GM12878 (cell line): Measurements from ENCODE around the gene PRDM4. TPM values are rescaled to one million over a fixed set of nuclear protein-coding genes. Genes with fewer than 3 reads are reported as not detected.

ENCODE experiments used
- ATAC-seq: fragments of 200-7000 bp; cut with Tn5 transposase; 3 replicates; pipeline ENCODE4 v1.9.1; 2020; ENCODE audit warnings: mild to moderate bottlenecking, moderate library complexity
- BruUV-seq: library from RNA; stranded (reverse); fragments of 400-500 nt; replicated peaks from 2 replicates; lab custom pipeline; 2021; lab: Mats Ljungman, UMichigan
- CTCF ChIA-PET: fragments of 300-600 bp; sonication (Branson Sonifier 250); formaldehyde crosslinking; extraction: SDS; loops from one replicate; lab custom pipeline; 2021; ENCODE audit warnings: inconsistent platforms; lab: Yijun Ruan, JAX
- POLR2A ChIA-PET: fragments of 350-600 bp; formaldehyde crosslinking; extraction: SDS; loops from one replicate; lab custom pipeline; 2021; ENCODE audit warnings: inconsistent platforms; lab: Charles Lee
- RAD21 ChIA-PET: fragments of 300-600 bp; sonication (Branson Sonifier 250); formaldehyde crosslinking; loops from one replicate; lab custom pipeline; 2023; ENCODE audit warnings: antibody characterized with exemption; ENCODE audit not compliant: unreplicated experiment; lab: Charles Lee
- SMC1A ChIA-PET: fragments of 300-600 bp; sonication (Branson Sonifier 250); formaldehyde crosslinking; loops from one replicate; lab custom pipeline; 2023; ENCODE audit not compliant: unreplicated experiment, uncharacterized antibody; lab: Charles Lee
- DNase-seq: peaks from one replicate; pipeline ENCODE4 v3.0.0-alpha.2; 2011; ENCODE audit warnings: low read depth, low spot score
- FAIRE-seq: peaks from 3 replicates; lab custom pipeline; 2011; peaks lifted over from hg19 to GRCh38; lab: Jason Lieb, UNC
- H2AFZ ChIP-seq: 2 replicates; pipeline ENCODE4 v1.6.0; 2011; ENCODE audit warnings: low read depth, low read length, control low read depth; ENCODE audit not compliant: control insufficient read depth
- H3K27ac ChIP-seq: 2 replicates; pipeline ENCODE4 v1.5.1; 2011; ENCODE audit warnings: control low read depth; ENCODE audit not compliant: control insufficient read depth, insufficient read depth
- H3K27me3 ChIP-seq, 2 experiments: replicated peaks in 1 of 2; 2 replicates each; pipeline versions ENCODE4 v1.6.0 to v1.6.1; 2011; ENCODE audit warnings: low read length in 1 of 2; ENCODE audit not compliant: control insufficient read depth in 2 of 2, insufficient read depth in 2 of 2
- H3K36me3 ChIP-seq, 2 experiments: 2 replicates each; pipeline ENCODE4 v1.5.1; 2011; ENCODE audit warnings: low read length in 1 of 2; ENCODE audit not compliant: control insufficient read depth in 2 of 2, insufficient read depth in 2 of 2
- H3K4me1 ChIP-seq: 2 replicates; pipeline ENCODE4 v1.6.1; 2011; ENCODE audit warnings: mild to moderate bottlenecking, low read length, moderate library complexity, mixed read lengths; ENCODE audit not compliant: control insufficient read depth, insufficient read depth
- H3K4me2 ChIP-seq: 2 replicates; pipeline ENCODE4 v1.6.0; 2011; ENCODE audit warnings: control low read depth; ENCODE audit not compliant: control insufficient read depth, insufficient read depth
- H3K4me3 ChIP-seq: fragments of 200-600 bp; sonication (generic); 2 replicates; pipeline ENCODE4 v1.5.1; 2016
- H3K79me2 ChIP-seq: 2 replicates; pipeline ENCODE4 v1.6.0; 2011; ENCODE audit warnings: low read length; ENCODE audit not compliant: control insufficient read depth, insufficient read depth
- H3K9ac ChIP-seq: 2 replicates; pipeline ENCODE4 v1.8.0; 2011; ENCODE audit warnings: low read length, control low read depth, mixed read lengths; ENCODE audit not compliant: control insufficient read depth, insufficient read depth
- H3K9me3 ChIP-seq: replicated peaks from 3 replicates; pipeline ENCODE4 v1.5.1; 2011; ENCODE audit warnings: mild to moderate bottlenecking, low read length; ENCODE audit not compliant: control insufficient read depth, insufficient read depth
- H4K20me1 ChIP-seq: 2 replicates; pipeline ENCODE4 v1.6.0; 2011; ENCODE audit not compliant: control insufficient read depth, insufficient read depth
- ATF7 ChIP-seq: fragments of 450-650 bp; IDR thresholded peaks from 2 replicates; pipeline ENCODE4 v1.6.1; 2016; ENCODE audit warnings: low read depth, mild to moderate bottlenecking
- DPF2 ChIP-seq: fragments of 450-650 bp; IDR thresholded peaks from 2 replicates; pipeline ENCODE4 v1.6.1; 2017; ENCODE audit warnings: mild to moderate bottlenecking
- EGR1 ChIP-seq, 2 experiments: IDR thresholded peaks; 1 replicate in 1 of 2; 2 replicates in 1 of 2; pipeline ENCODE4 v1.6.1; 2011 to 2012; ENCODE audit warnings: low read depth in 2 of 2, low read length in 2 of 2, borderline replicate concordance in 1 of 2, mild to moderate bottlenecking in 1 of 2, moderate library complexity in 1 of 2
- NR2F1 ChIP-seq: fragments of 450-650 bp; conservative IDR thresholded peaks from 2 replicates; pipeline ENCODE4 v1.6.1; 2017; ENCODE audit warnings: mild to moderate bottlenecking
- POLR2A ChIP-seq: IDR thresholded peaks from 2 replicates; pipeline ENCODE4 v1.6.1; 2011; ENCODE audit warnings: low read depth, mild to moderate bottlenecking, low read length
- POLR2AphosphoS2 ChIP-seq: IDR thresholded peaks from 2 replicates; pipeline ENCODE4 v1.6.1; 2011; ENCODE audit warnings: low read depth, mild to moderate bottlenecking, low read length, improper control_type of control experiment, moderate library complexity
- POU2F2 ChIP-seq: IDR thresholded peaks from 3 replicates; pipeline ENCODE4 v1.6.1; 2011; ENCODE audit warnings: low read depth, mild to moderate bottlenecking, low read length, borderline replicate concordance
- RAD21 ChIP-seq: IDR thresholded peaks from 2 replicates; pipeline ENCODE4 v1.6.1; 2011; ENCODE audit warnings: mild to moderate bottlenecking, low read depth, low read length, moderate library complexity; ENCODE audit not compliant: insufficient read depth
- RELA ChIP-seq: fragments of 450-650 bp; IDR thresholded peaks from 2 replicates; pipeline ENCODE4 v1.8.0; 2014; ENCODE audit warnings: borderline replicate concordance; ENCODE audit not compliant: partially characterized antibody
- RFX5 ChIP-seq: IDR thresholded peaks from 2 replicates; pipeline ENCODE4 v1.6.1; 2011; ENCODE audit warnings: low read depth, low read length, improper control_type of control experiment
- RUNX3 ChIP-seq: IDR thresholded peaks from 2 replicates; pipeline ENCODE4 v1.6.1; 2012; ENCODE audit warnings: low read length, inconsistent platforms
- STAT1 ChIP-seq: fragments of 450-650 bp; conservative IDR thresholded peaks from 2 replicates; pipeline ENCODE4 v1.6.1; 2014; ENCODE audit warnings: antibody characterized with exemption, mild to moderate bottlenecking
- TCF7 ChIP-seq: IDR thresholded peaks from 2 replicates; pipeline ENCODE4 v1.6.1; 2014; ENCODE audit warnings: antibody characterized with exemption, borderline replicate concordance
- YBX1 ChIP-seq: fragments of 450-650 bp; IDR thresholded peaks from 2 replicates; pipeline ENCODE4 v1.6.1; 2016; ENCODE audit warnings: antibody characterized with exemption
- ZNF217 ChIP-seq: fragments of 450-650 bp; IDR thresholded peaks from 2 replicates; pipeline ENCODE4 v1.6.1; 2017; ENCODE audit warnings: antibody characterized with exemption, mild to moderate bottlenecking
- WGBS: methylation state at CpG from one replicate; pipeline ENCODE4 v1.1.6; 2016; ENCODE audit warnings: low lambda C conversion rate; ENCODE audit not compliant: insufficient replicate concordance, insufficient coverage; ENCODE audit errors: missing lambda C conversion rate; 5-methylcytosine and 5-hydroxymethylcytosine counted together
- in situ Hi-C: fragments of 300-500 bp; cut with MboI; formaldehyde crosslinking; loops from 9 replicates; pipeline ENCODE4 v1.14.3; 2018; ENCODE audit warnings: mixed read lengths
- intact Hi-C: fragments of 100-400 bp; cut with micrococcal nuclease; formaldehyde crosslinking; loops from one replicate; pipeline ENCODE4 v1.14.2; 2022; ENCODE audit not compliant: unreplicated experiment
- polyA plus RNA-seq, 11 experiments: library from polyadenylated mRNA; depleted of rRNA in 4 of 11; unstranded in 6 of 11; stranded (reverse) in 5 of 11; fragments of >200 nt; fragmentation: Nextera tagmentation in 4 of 11; fragmentation: Illumina TruSeq in 1 of 11; extraction: Ambion mirVana in 4 of 11; extraction: Trizol in 1 of 11; gene quantifications; 1 replicate in 1 of 11; 2 replicates in 10 of 11; pipeline versions ENCODE4 v1.2.1 to v1.2.3, GENCODE V29; 2011 to 2016; ENCODE audit warnings: inconsistent platforms in 2 of 11, missing spikeins in 2 of 11, low read depth in 1 of 11
- total RNA-seq, 4 experiments: library from RNA; depleted of rRNA in 3 of 4; stranded (reverse); fragments of >200 nt in 3 of 4; fragmentation: Illumina TruSeq in 1 of 4; extraction: Trizol in 1 of 4; gene quantifications; 2 replicates each; pipeline versions ENCODE4 v1.2.1 to v1.2.3, GENCODE V29; 2013 to 2021
- TF ChIP-seq, protein P1 (sequence below): fragments of 450-650 bp; conservative IDR thresholded peaks from 2 replicates; pipeline ENCODE4 v1.6.1; 2017; ENCODE audit warnings: mild to moderate bottlenecking, moderate library complexity
- TF ChIP-seq, protein P2 (sequence below): fragments of 450-650 bp; IDR thresholded peaks from 2 replicates; pipeline ENCODE4 v1.6.1; 2017; ENCODE audit warnings: mild to moderate bottlenecking

PRDM4 gene
- total and polyA plus RNA-seq, 10 of the 15 experiments (the other 5 are each of a cell fraction or from before 2014, with no cell fraction given), result 5.1 to 22.2 (median 15.0) TPM

DNA sequence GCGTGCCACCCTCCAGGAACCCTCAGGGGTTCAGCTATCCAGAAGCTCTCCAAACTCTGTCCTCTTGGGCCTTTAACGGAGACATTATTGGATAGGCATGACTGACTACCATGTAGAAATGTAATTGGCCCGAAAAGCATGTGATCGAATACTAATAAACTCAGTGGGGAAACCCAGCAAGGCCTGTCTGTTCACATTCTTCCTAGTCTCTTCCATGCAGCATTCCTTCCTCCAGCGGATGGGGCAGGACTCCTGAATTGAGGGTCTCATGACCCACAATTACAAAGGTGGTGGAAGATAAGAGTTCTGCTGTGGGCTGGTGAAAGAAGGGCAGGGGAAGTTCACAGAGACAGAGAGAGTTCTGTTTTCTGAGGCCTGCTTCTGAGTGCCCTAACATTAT is 6.5 kb upstream of the PRDM4 start:
- ChIA-PET RAD21 (no interaction called here), SMC1A (interaction anchor here (1.1 kb wide), 1 partner anchor 9 kb away, joined by 3 read pairs; no protein-coding TSS in a partner anchor), CTCF (interaction anchor here (1.5 to 1.6 kb wide), 2 partner anchors 119 to 145 kb away, joined by 4 read pairs; no protein-coding TSS in a partner anchor), POLR2A (no interaction called here)
- TF ChIP-seq RFX5 (no peak), DPF2 (no peak)
- Histone ChIP-seq H3K9ac (no peak overlapping the region), H3K4me2 (no peak overlapping the region), H4K20me1 (no peaks in the 10 kb centered on the region), H3K4me3 (no peak overlapping the region), H3K27ac (no peak overlapping the region), H3K36me3 (no peaks in the 10 kb centered on the region), H3K27me3 (peaks cover 0 to 2% of the 10 kb centered on the region in 2 experiments; a peak in 2 of 4 replicates), H2AFZ (no peak overlapping the region), H3K79me2 (no peaks in the 10 kb centered on the region), H3K4me1 (no peaks in the 10 kb centered on the region), H3K9me3 (no peaks in the 10 kb centered on the region)
- DNase-seq (no peak), FAIRE-seq (no peak), ATAC-seq (no peak)
- BruUV-seq, result no TSS peak
- WGBS, result 75% methylated on average over 5 of the region's 5 CpGs
- in situ Hi-C loops (no loop called here), intact Hi-C loops (no loop called here)

DNA sequence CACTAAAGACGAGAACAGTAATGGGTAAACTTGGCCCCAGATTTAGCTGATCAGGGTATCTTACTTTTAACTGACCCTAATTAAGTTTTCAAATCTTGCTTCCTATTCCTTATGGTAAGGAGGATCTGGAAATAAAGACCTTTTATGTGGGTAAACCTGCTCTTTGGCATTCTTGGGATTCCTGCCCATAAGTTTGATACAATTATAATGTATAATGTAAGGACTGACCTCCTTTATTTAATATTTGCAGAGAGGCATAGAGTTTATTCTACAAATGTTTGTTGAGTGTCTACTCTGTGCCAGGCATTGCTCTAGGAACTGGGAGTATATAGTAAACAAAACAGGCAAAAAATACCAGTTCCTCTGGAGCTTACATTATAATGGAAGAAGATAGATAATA is 4.4 kb upstream of the PRDM4 start:
- SMC1A ChIA-PET, result interaction anchor here (1.1 to 1.4 kb wide), 3 partner anchors 11 to 121 kb away, joined by 3 read pairs; no protein-coding TSS in a partner anchor
- in situ Hi-C loops (no loop called here), intact Hi-C loops (no loop called here)
- no peak for TF ChIP-seq RELA
- TF ChIP-seq TCF7, result no peak
- TF ChIP-seq, protein P1, sequence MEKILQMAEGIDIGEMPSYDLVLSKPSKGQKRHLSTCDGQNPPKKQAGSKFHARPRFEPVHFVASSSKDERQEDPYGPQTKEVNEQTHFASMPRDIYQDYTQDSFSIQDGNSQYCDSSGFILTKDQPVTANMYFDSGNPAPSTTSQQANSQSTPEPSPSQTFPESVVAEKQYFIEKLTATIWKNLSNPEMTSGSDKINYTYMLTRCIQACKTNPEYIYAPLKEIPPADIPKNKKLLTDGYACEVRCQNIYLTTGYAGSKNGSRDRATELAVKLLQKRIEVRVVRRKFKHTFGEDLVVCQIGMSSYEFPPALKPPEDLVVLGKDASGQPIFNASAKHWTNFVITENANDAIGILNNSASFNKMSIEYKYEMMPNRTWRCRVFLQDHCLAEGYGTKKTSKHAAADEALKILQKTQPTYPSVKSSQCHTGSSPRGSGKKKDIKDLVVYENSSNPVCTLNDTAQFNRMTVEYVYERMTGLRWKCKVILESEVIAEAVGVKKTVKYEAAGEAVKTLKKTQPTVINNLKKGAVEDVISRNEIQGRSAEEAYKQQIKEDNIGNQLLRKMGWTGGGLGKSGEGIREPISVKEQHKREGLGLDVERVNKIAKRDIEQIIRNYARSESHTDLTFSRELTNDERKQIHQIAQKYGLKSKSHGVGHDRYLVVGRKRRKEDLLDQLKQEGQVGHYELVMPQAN, result no peak
- no peak for TF ChIP-seq RUNX3
- TF ChIP-seq POLR2A, result no peak
- TF ChIP-seq POU2F2, result no peak
- no peak for TF ChIP-seq ZNF217
- no peak for TF ChIP-seq ATF7
- TF ChIP-seq, protein P2, sequence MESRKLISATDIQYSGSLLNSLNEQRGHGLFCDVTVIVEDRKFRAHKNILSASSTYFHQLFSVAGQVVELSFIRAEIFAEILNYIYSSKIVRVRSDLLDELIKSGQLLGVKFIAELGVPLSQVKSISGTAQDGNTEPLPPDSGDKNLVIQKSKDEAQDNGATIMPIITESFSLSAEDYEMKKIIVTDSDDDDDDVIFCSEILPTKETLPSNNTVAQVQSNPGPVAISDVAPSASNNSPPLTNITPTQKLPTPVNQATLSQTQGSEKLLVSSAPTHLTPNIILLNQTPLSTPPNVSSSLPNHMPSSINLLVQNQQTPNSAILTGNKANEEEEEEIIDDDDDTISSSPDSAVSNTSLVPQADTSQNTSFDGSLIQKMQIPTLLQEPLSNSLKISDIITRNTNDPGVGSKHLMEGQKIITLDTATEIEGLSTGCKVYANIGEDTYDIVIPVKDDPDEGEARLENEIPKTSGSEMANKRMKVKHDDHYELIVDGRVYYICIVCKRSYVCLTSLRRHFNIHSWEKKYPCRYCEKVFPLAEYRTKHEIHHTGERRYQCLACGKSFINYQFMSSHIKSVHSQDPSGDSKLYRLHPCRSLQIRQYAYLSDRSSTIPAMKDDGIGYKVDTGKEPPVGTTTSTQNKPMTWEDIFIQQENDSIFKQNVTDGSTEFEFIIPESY, result no peak
- no peak for TF ChIP-seq POLR2AphosphoS2
- no peak for TF ChIP-seq STAT1
- TF ChIP-seq EGR1 (IDR thresholded peaks at IDR 0.05; ENCODE audit: borderline replicate concordance in 1 of 2, low read depth in 2 of 2, low read length in 2 of 2), result no peak
- no peak for TF ChIP-seq RAD21
- no peak for TF ChIP-seq NR2F1
- TF ChIP-seq YBX1, result no peak
- Histone ChIP-seq H3K36me3 (no peaks in the 10 kb centered on the region), H3K27ac (no peak overlapping the region), H3K9me3 (no peaks in the 10 kb centered on the region), H3K79me2 (peaks cover 4% of the 10 kb centered on the region), H3K4me1 (peaks cover 3% of the 10 kb centered on the region; the same call in 1 of the 2 replicates), H2AFZ (no peak overlapping the region), H3K27me3 (peaks cover 0 to 2% of the 10 kb centered on the region in 2 experiments; a peak in 2 of 4 replicates), H3K4me2 (no peak overlapping the region), H4K20me1 (no peaks in the 10 kb centered on the region), H3K4me3 (no peak overlapping the region), H3K9ac (no peak overlapping the region)
- BruUV-seq, result no TSS peak
- WGBS, result 25% methylated on average over 1 of the region's 1 CpG
- POLR2A ChIA-PET, result no interaction called here
- CTCF ChIA-PET, result no interaction called here
- FAIRE-seq (no peak), ATAC-seq (no peak), DNase-seq (no peak)
- RAD21 ChIA-PET, result no interaction called here
